K562 (cell line): ENCODE results near the gene LUZP4. TPM values are rescaled to one million over a fixed set of nuclear protein-coding genes. Genes with fewer than 3 reads are reported as not detected.

ENCODE experiments used
- ATAC-seq: fragments of 200-7000 bp; cut with Tn5 transposase; 3 replicates; pipeline ENCODE4 v1.9.1; 2020; ENCODE audit warnings: moderate library complexity
- BruUV-seq: library from RNA; stranded (reverse); fragments of 400-500 nt; replicated peaks from 2 replicates; lab custom pipeline; 2021; lab: Mats Ljungman, UMichigan
- CTCF ChIA-PET: fragments of 300-600 bp; formaldehyde crosslinking; extraction: SDS; loops from one replicate; lab custom pipeline; 2021; ENCODE audit warnings: low intra/inter-chr PET ratio; lab: Yijun Ruan, JAX
- POLR2A ChIA-PET: fragments of 300-600, 350-650 bp; sonication (Branson Sonifier 250); formaldehyde crosslinking; extraction: SDS; loops from one replicate; lab custom pipeline; 2021; ENCODE audit warnings: antibody characterized with exemption, inconsistent platforms; lab: Yijun Ruan, JAX
- DNase-seq, 4 experiments: peaks; one replicate each; pipeline versions ENCODE4 v3.0.0 to v3.0.0-alpha.2; 2011 to 2018; ENCODE audit warnings: low spot score in 3 of 4, mixed read lengths in 3 of 4; ENCODE audit errors: extremely low read depth in 1 of 4
- FAIRE-seq: peaks from 2 replicates; lab custom pipeline; 2011; peaks lifted over from hg19 to GRCh38; lab: Jason Lieb, UNC
- H2AFZ ChIP-seq: 2 replicates; pipeline ENCODE4 v1.6.0; 2011; ENCODE audit warnings: low read depth, low read length, control low read depth, inconsistent platforms
- H3K27ac ChIP-seq: fragments of 200-600 bp; 3 replicates; pipeline ENCODE4 v1.8.0; 2011; ENCODE audit warnings: low read depth, mild to moderate bottlenecking, control low read depth, inconsistent platforms, low read length, moderate library complexity, mixed read lengths; ENCODE audit errors: extremely low read depth
- H3K27me3 ChIP-seq, 2 experiments: fragments of 300-600 bp in 1 of 2; 2 replicates in 1 of 2; 3 replicates in 1 of 2; pipeline versions ENCODE4 v1.6.0 to v1.8.0; 2011; ENCODE audit warnings: inconsistent platforms in 2 of 2, low read length in 2 of 2, mild to moderate bottlenecking in 1 of 2, mixed read lengths in 1 of 2, moderate library complexity in 1 of 2; ENCODE audit not compliant: control insufficient read depth in 2 of 2, insufficient read depth in 2 of 2
- H3K36me3 ChIP-seq: fragments of 300-600 bp; 3 replicates; pipeline ENCODE4 v1.8.0; 2011; ENCODE audit warnings: mild to moderate bottlenecking, low read length, inconsistent platforms; ENCODE audit not compliant: control insufficient read depth, insufficient read depth
- H3K4me1 ChIP-seq, 2 experiments: fragments of 200-600 bp in 1 of 2; replicated peaks in 1 of 2; 2 replicates in 1 of 2; 3 replicates in 1 of 2; pipeline versions ENCODE4 v1.5.1 to v1.8.0; 2011; ENCODE audit warnings: inconsistent platforms in 2 of 2, low read length in 2 of 2, mild to moderate bottlenecking in 1 of 2, mixed read lengths in 1 of 2, moderate library complexity in 1 of 2; ENCODE audit not compliant: control insufficient read depth in 2 of 2, insufficient read depth in 2 of 2
- H3K4me2 ChIP-seq: 2 replicates; pipeline ENCODE4 v1.6.1; 2011; ENCODE audit warnings: low read length, control low read depth, inconsistent platforms, mixed read lengths; ENCODE audit not compliant: insufficient read depth
- H3K4me3 ChIP-seq: fragments of 200-600 bp; sonication (generic), shearing (Covaris generic); 2 replicates; pipeline ENCODE4 v1.5.1; 2016; ENCODE audit warnings: control low read depth, inconsistent platforms
- H3K79me2 ChIP-seq: fragments of 200-600 bp; 3 replicates; pipeline ENCODE4 v1.8.0; 2011; ENCODE audit warnings: low read length, inconsistent platforms; ENCODE audit not compliant: control insufficient read depth, insufficient read depth
- H3K9ac ChIP-seq, 2 experiments: 2 replicates each; pipeline versions ENCODE4 v1.6.0 to v1.6.1; 2011; ENCODE audit warnings: low read depth in 2 of 2, low read length in 2 of 2, control low read depth in 1 of 2, inconsistent platforms in 1 of 2, mild to moderate bottlenecking in 1 of 2, mixed read lengths in 1 of 2; ENCODE audit not compliant: insufficient read depth in 1 of 2
- H3K9me1 ChIP-seq: one replicate; pipeline ENCODE4 v1.6.0; 2011; ENCODE audit warnings: inconsistent platforms, mild to moderate bottlenecking, low read length, moderate library complexity; ENCODE audit not compliant: control insufficient read depth, insufficient read depth
- H3K9me3 ChIP-seq: replicated peaks from 2 replicates; pipeline ENCODE4 v1.5.1; 2011; ENCODE audit warnings: low read depth, low read length, inconsistent platforms; ENCODE audit not compliant: control insufficient read depth, insufficient read depth
- H4K20me1 ChIP-seq: replicated peaks from 2 replicates; pipeline ENCODE4 v1.6.1; 2011; ENCODE audit warnings: low read length, inconsistent platforms, mixed read lengths; ENCODE audit not compliant: control insufficient read depth, insufficient read depth
- BRF1 ChIP-seq: IDR thresholded peaks from 3 replicates; pipeline ENCODE4 v1.6.1; 2011; ENCODE audit warnings: borderline replicate concordance, mild to moderate bottlenecking; ENCODE audit not compliant: insufficient read length; ENCODE audit errors: extremely low read depth
- C11orf30 ChIP-seq: fragments of 450-650 bp; IDR thresholded peaks from 2 replicates; pipeline ENCODE4 v1.6.1; 2016; ENCODE audit warnings: low read depth, mild to moderate bottlenecking
- CBFB ChIP-seq: sonication (generic); formaldehyde crosslinking; IDR thresholded peaks from 2 replicates; pipeline ENCODE4 v1.4.0; 2020; ENCODE audit warnings: mild to moderate bottlenecking, missing genetic modification reagents
- CHAMP1 ChIP-seq: fragments of 450-650 bp; IDR thresholded peaks from 2 replicates; pipeline ENCODE4 v1.6.1; 2016; ENCODE audit warnings: mild to moderate bottlenecking
- GATAD2B ChIP-seq: fragments of 450-650 bp; IDR thresholded peaks from 2 replicates; pipeline ENCODE4 v1.6.1; 2017; ENCODE audit warnings: mild to moderate bottlenecking, borderline replicate concordance
- LEF1 ChIP-seq: fragments of 450-650 bp; IDR thresholded peaks from 2 replicates; pipeline ENCODE4 v1.6.1; 2016; ENCODE audit warnings: mild to moderate bottlenecking
- TCFL5 ChIP-seq: fragments of 250-450 bp; sonication (Bioruptor Pico); conservative IDR thresholded peaks from 2 replicates; pipeline ENCODE4 v1.6.1; 2021; ENCODE audit warnings: mild to moderate bottlenecking, moderate library complexity, matching md5 sums
- ZNF407 ChIP-seq: fragments of 450-650 bp; IDR thresholded peaks from 2 replicates; pipeline ENCODE4 v1.6.1; 2016; ENCODE audit warnings: low read depth
- ZNF586 ChIP-seq: fragments of 450-650 bp; formaldehyde crosslinking; conservative IDR thresholded peaks from 2 replicates; pipeline ENCODE4 v1.4.0; 2020; ENCODE audit warnings: mild to moderate bottlenecking, moderate library complexity
- WGBS: fragments of 100-300 bp; shearing (Covaris generic); methylation state at CpG from one replicate; pipeline ENCODE4 v1.1.6; 2016; ENCODE audit warnings: low coverage, mixed read lengths; ENCODE audit not compliant: insufficient coverage; ENCODE audit errors: missing lambda C conversion rate; 5-methylcytosine and 5-hydroxymethylcytosine counted together
- in situ Hi-C: fragments of 300-500 bp; cut with MboI; formaldehyde crosslinking; loops from 4 replicates; pipeline ENCODE4 v1.15.0; 2018; ENCODE audit warnings: inconsistent platforms, mixed read lengths
- intact Hi-C: fragments of 100-400 bp; cut with micrococcal nuclease; formaldehyde crosslinking; loops from 2 replicates; pipeline ENCODE4 v1.14.2; 2022
- polyA plus RNA-seq, 8 experiments: library from polyadenylated mRNA; depleted of rRNA in 4 of 8; stranded (reverse) in 5 of 8; unstranded in 3 of 8; fragments of >200 nt; fragmentation: Nextera tagmentation in 2 of 8; fragmentation: Illumina TruSeq in 1 of 8; extraction: Ambion mirVana in 2 of 8; extraction: Trizol in 1 of 8; gene quantifications; 2 replicates each; pipeline versions ENCODE4 v1.2.1 to v1.2.3, GENCODE V29; 2011 to 2014; ENCODE audit warnings: inconsistent platforms in 1 of 8, missing spikeins in 1 of 8
- total RNA-seq, 7 experiments: library from RNA; depleted of rRNA in 6 of 7; stranded (reverse); fragments of >200 nt in 6 of 7; fragmentation: Illumina TruSeq in 2 of 7; extraction: Trizol in 2 of 7; gene quantifications; 2 replicates each; pipeline versions ENCODE4 v1.2.1 to v1.2.3, GENCODE V29; 2011 to 2021; ENCODE audit warnings: low replicate concordance in 1 of 7

Gene LUZP4
- total and polyA plus RNA-seq, 9 of the 15 experiments (the other 6 are each of a cell fraction or from before 2014, with no cell fraction given): 0.16 to 1.1 (median 0.36) TPM

GRCh38 chrX:115251458-115252233 is 37.9 kb upstream of the LUZP4 start:
- in situ Hi-C loops: no loop called here
- Histone ChIP-seq H3K9me3 (no peaks in the 10 kb centered on the region), H3K4me3 (no peak overlapping the region), H4K20me1 (no peaks in the 10 kb centered on the region), H2AFZ (no peak overlapping the region), H3K9me1 (no peaks in the 10 kb centered on the region), H3K79me2 (no peaks in the 10 kb centered on the region), H3K9ac (no peak overlapping the region), H3K4me1 (no peaks in the 10 kb centered on the region), H3K36me3 (no peaks in the 10 kb centered on the region), H3K27ac (no peak overlapping the region), H3K27me3 (no peaks in the 10 kb centered on the region), H3K4me2 (no peak overlapping the region)
- 0% methylated on average over 2 of the region's 2 CpGs for WGBS
- FAIRE-seq: no peak
- intact Hi-C loops: no loop called here
- POLR2A ChIA-PET: interaction anchor here (0.5 kb wide), 1 partner anchor 1232 kb away, joined by 3 read pairs; no protein-coding TSS in a partner anchor
- DNase-seq: no peak
- CTCF ChIA-PET: no interaction called here
- ATAC-seq: no peak
- BruUV-seq: no TSS peak
- no peak for TF ChIP-seq BRF1
- TF ChIP-seq LEF1: no peak
- no peak for TF ChIP-seq C11orf30
- TF ChIP-seq ZNF586 (CRISPR knock-in tag): no peak
- TF ChIP-seq ZNF407: no peak
- no peak for TF ChIP-seq GATAD2B
- no peak for TF ChIP-seq CHAMP1
- no peak for TF ChIP-seq CBFB
- no peak for TF ChIP-seq TCFL5 (CRISPR knock-in tag)
